ENCODE data around the gene GPR156. TPM values are rescaled to one million over a fixed set of nuclear protein-coding genes. Genes with fewer than 3 reads are reported as not detected.

Gene GPR156
- total and polyA plus RNA-seq, 7 donors: 0.07 to 1.7 (median 1.1) TPM; not detected in 2

DNA sequence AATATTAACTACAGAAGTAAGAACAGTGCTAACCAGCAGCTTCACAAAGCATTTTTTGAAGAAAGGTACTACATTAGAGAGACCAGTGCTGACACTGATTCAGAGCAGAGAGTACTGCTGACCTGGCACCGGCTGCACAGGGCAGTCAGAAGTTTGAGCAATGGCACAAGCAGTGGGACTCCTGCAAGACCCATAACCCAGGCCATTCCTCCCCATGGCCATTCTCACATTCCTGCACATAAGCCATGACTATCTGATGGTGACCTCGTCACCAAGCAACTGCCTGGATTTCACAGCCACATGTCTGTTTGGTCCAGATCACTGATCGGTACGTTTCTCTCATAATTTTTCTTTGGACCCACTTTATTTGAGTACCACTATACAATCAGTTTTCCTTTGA is 88.7 kb downstream of the GPR156 start:
- Histone ChIP-seq H3K36me3 (no peaks in the 10 kb centered on the region), H3K27me3 (no peaks in the 10 kb centered on the region), H3K4me1 (no peaks in the 10 kb centered on the region), H3K4me3 (no peak overlapping the region), H3K9me3 (no peaks in the 10 kb centered on the region), H3K27ac (no peak overlapping the region)
- DNase-seq: no peak
- 89 to 93% methylated on average over 4 of the region's 4 CpGs for WGBS, 2 donors
- TF ChIP-seq EP300 (IDR thresholded peaks at IDR 0.05): no peak
- TF ChIP-seq POLR2A (IDR thresholded peaks at IDR 0.05): no peak
- no peak for TF ChIP-seq POLR2AphosphoS5 (IDR thresholded peaks at IDR 0.05)
- TF ChIP-seq, protein P1, sequence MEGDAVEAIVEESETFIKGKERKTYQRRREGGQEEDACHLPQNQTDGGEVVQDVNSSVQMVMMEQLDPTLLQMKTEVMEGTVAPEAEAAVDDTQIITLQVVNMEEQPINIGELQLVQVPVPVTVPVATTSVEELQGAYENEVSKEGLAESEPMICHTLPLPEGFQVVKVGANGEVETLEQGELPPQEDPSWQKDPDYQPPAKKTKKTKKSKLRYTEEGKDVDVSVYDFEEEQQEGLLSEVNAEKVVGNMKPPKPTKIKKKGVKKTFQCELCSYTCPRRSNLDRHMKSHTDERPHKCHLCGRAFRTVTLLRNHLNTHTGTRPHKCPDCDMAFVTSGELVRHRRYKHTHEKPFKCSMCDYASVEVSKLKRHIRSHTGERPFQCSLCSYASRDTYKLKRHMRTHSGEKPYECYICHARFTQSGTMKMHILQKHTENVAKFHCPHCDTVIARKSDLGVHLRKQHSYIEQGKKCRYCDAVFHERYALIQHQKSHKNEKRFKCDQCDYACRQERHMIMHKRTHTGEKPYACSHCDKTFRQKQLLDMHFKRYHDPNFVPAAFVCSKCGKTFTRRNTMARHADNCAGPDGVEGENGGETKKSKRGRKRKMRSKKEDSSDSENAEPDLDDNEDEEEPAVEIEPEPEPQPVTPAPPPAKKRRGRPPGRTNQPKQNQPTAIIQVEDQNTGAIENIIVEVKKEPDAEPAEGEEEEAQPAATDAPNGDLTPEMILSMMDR (IDR thresholded peaks at IDR 0.05): no peak
- intact Hi-C loops (cut with DNase I): loop anchor here (5.0 kb wide), 1 partner anchor 304 kb away; no protein-coding TSS in a partner anchor

DNA sequence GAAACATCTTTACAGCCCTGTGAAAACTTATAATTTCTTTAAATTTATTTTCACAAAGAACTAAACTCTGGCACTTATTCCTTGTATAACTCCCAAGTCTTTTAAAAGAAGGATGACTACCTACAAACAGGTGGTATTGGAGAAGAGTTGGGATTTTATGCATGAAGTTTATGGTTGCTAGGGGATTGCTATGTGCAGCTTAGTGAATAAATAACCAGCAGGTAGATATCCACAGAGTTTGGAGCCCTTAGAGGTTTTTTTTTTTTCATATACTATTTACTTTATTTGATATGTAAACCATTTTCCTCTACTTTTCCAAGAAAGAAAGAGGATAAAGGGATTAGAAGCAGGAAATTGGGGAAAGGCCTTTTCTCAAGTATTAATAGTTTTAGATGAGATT is 91.5 kb downstream of the GPR156 start:
- TF ChIP-seq, protein P1 (IDR thresholded peaks at IDR 0.05): no peak
- TF ChIP-seq POLR2AphosphoS5 (IDR thresholded peaks at IDR 0.05) (no peak), EP300 (IDR thresholded peaks at IDR 0.05) (no peak), POLR2A (IDR thresholded peaks at IDR 0.05) (no peak)
- H3K4me3 ChIP-seq: no peak overlapping the region
- H3K9me3 ChIP-seq: no peaks in the 10 kb centered on the region
- H3K36me3 ChIP-seq: no peaks in the 10 kb centered on the region
- no peaks in the 10 kb centered on the region for H3K27me3 ChIP-seq
- no peak overlapping the region for H3K27ac ChIP-seq
- H3K4me1 ChIP-seq: no peaks in the 10 kb centered on the region
- no peak for DNase-seq
- intact Hi-C loops (cut with DNase I): no loop called here

DNA sequence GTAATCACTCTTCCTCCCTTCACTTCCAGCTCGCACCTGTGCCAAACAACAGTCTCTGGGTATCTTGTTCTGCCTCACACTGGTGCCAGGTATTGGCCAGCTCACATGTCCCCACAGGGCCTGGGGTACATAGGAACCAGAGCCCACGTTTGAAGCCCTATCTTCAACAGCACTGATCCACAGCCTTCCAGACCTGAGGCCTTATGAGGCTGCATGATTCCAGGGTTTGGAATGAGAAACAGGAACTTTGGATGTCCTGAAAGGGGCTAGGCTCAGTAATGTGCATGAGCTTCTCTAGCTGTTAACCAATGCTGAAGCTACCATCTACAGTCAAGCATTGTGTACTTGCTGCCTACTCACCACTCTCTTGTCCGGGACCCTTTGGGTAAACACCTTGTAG is 92.4 kb downstream of the GPR156 start:
- H3K4me1 ChIP-seq: no peaks in the 10 kb centered on the region
- no peak overlapping the region for H3K4me3 ChIP-seq
- TF ChIP-seq POLR2AphosphoS5 (IDR thresholded peaks at IDR 0.05): no peak
- TF ChIP-seq, protein P1 (IDR thresholded peaks at IDR 0.05): no peak
- TF ChIP-seq POLR2A (IDR thresholded peaks at IDR 0.05): no peak
- TF ChIP-seq EP300 (IDR thresholded peaks at IDR 0.05): no peak
- intact Hi-C loops (cut with DNase I): no loop called here
- H3K36me3 ChIP-seq: no peaks in the 10 kb centered on the region
- no peak for DNase-seq
- 85 to 86% methylated on average over 3 of the region's 3 CpGs for WGBS, 2 donors
- H3K27ac ChIP-seq: no peak overlapping the region
- H3K9me3 ChIP-seq: no peaks in the 10 kb centered on the region
- H3K27me3 ChIP-seq: no peaks in the 10 kb centered on the region

DNA sequence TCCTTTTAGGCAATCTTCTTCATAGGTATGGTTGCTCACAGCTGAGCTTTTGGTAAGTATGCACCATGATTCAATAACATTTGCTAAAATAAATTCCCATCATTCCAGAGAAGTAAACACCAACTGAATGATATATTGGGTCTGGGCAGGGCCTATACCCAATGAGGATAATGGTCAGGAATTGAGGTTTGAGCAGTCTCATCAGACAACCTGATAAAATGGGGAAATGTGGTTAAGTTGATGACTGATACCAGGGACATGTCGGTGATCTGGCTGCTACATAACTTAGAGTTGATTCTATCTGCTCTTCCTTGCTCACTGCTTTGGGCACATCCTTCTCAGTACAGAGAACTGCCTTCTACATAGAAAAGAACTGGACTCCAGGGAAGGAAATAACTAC is 92.9 kb downstream of the GPR156 start:
- no peak overlapping the region for H3K4me3 ChIP-seq
- H3K36me3 ChIP-seq: no peaks in the 10 kb centered on the region
- no peaks in the 10 kb centered on the region for H3K9me3 ChIP-seq
- DNase-seq: no peak
- no peak overlapping the region for H3K27ac ChIP-seq
- intact Hi-C loops (cut with DNase I): no loop called here
- WGBS, 2 donors: 82 to 92% methylated on average over 1 of the region's 1 CpG
- TF ChIP-seq EP300 (IDR thresholded peaks at IDR 0.05) (no peak), POLR2AphosphoS5 (IDR thresholded peaks at IDR 0.05) (no peak), POLR2A (IDR thresholded peaks at IDR 0.05) (no peak)
- TF ChIP-seq, protein P1 (IDR thresholded peaks at IDR 0.05): no peak
- no peaks in the 10 kb centered on the region for H3K27me3 ChIP-seq
- H3K4me1 ChIP-seq: no peaks in the 10 kb centered on the region
